PC-9 (cell line): ENCODE data around the gene MYO19. TPM values are rescaled to one million over a fixed set of nuclear protein-coding genes. Genes with fewer than 3 reads are reported as not detected.

Experiments used
- BruUV-seq: library from RNA; stranded (reverse); fragments of 400-500 nt; replicated peaks from 2 replicates; lab custom pipeline; 2021; lab: Mats Ljungman, UMichigan
- CTCF ChIA-PET: fragments of 300-600 bp; sonication (Branson Sonifier 250); formaldehyde crosslinking; loops from one replicate; lab custom pipeline; 2022; ENCODE audit warnings: antibody characterized with exemption; lab: Charles Lee
- POLR2A ChIA-PET: fragments of 300-600 bp; sonication (Branson Sonifier 250); formaldehyde crosslinking; loops from one replicate; lab custom pipeline; 2022; ENCODE audit warnings: antibody characterized with exemption; ENCODE audit not compliant: unreplicated experiment; lab: Charles Lee
- DNase-seq, 2 experiments: peaks; one replicate each; pipeline versions ENCODE4 v3.0.0 to v3.0.0-alpha.2; 2015 to 2022; ENCODE audit warnings: mixed read lengths in 1 of 2
- H2AFZ ChIP-seq: fragments of 200-600 bp; sonication (generic); 2 replicates; pipeline ENCODE4 v1.8.1; 2017; ENCODE audit warnings: antibody characterized with exemption
- H3F3A ChIP-seq: fragments of 200-600 bp; sonication (generic); 2 replicates; pipeline ENCODE4 v1.8.1; 2017; ENCODE audit warnings: antibody characterized with exemption, mild to moderate bottlenecking, low read depth; ENCODE audit not compliant: insufficient read depth
- H3K27ac ChIP-seq: fragments of 200-600 bp; sonication (generic); 2 replicates; pipeline ENCODE4 v1.6.1; 2016; ENCODE audit warnings: mixed run types
- H3K27me3 ChIP-seq: fragments of 200-600 bp; sonication (generic); 2 replicates; pipeline ENCODE4 v1.6.1; 2016; ENCODE audit warnings: low read depth, mixed run types; ENCODE audit not compliant: insufficient read depth
- H3K36me3 ChIP-seq: fragments of 200-600 bp; sonication (generic); 2 replicates; pipeline ENCODE4 v1.6.1; 2016; ENCODE audit warnings: low read depth, mixed run types
- H3K4me1 ChIP-seq: fragments of 200-600 bp; sonication (generic); replicated peaks from 2 replicates; pipeline ENCODE4 v1.6.1; 2016; ENCODE audit warnings: mixed run types; ENCODE audit not compliant: insufficient read depth
- H3K4me2 ChIP-seq: fragments of 200-600 bp; sonication (generic); 2 replicates; pipeline ENCODE4 v1.6.1; 2017; ENCODE audit warnings: mixed run types
- H3K4me3 ChIP-seq: fragments of 200-600 bp; sonication (generic); 2 replicates; pipeline ENCODE4 v1.6.1; 2016; ENCODE audit warnings: mixed run types
- H3K79me2 ChIP-seq: fragments of 200-600 bp; sonication (generic); 2 replicates; pipeline ENCODE4 v1.6.1; 2017; ENCODE audit warnings: low read depth, mixed run types
- H3K9me2 ChIP-seq: fragments of 200-600 bp; sonication (generic); 2 replicates; pipeline ENCODE4 v1.8.1; 2017; ENCODE audit warnings: mild to moderate bottlenecking; ENCODE audit not compliant: insufficient read depth
- H3K9me3 ChIP-seq: fragments of 200-600 bp; sonication (generic); 2 replicates; pipeline ENCODE4 v1.8.1; 2016; ENCODE audit warnings: low read depth; ENCODE audit not compliant: insufficient read depth
- H4K20me1 ChIP-seq: fragments of 200-600 bp; sonication (generic); 2 replicates; pipeline ENCODE4 v1.8.1; 2017; ENCODE audit not compliant: insufficient read depth
- EZH2 ChIP-seq: fragments of 200-600 bp; sonication (generic); IDR thresholded peaks from 2 replicates; pipeline ENCODE4 v1.8.0; 2017; ENCODE audit warnings: antibody characterized with exemption, low read depth
- intact Hi-C: fragments of 100-400 bp; cut with micrococcal nuclease; formaldehyde crosslinking; loops from one replicate; pipeline ENCODE4 v1.10.0; 2022; ENCODE audit not compliant: unreplicated experiment
- total RNA-seq: library from RNA; stranded (reverse); gene quantifications from 2 replicates; pipeline ENCODE4 v1.2.3, GENCODE V29; 2021
- TF ChIP-seq, protein P1 (sequence below): fragments of 200-600 bp; sonication (generic); conservative IDR thresholded peaks from 2 replicates; pipeline ENCODE4 v1.6.1; 2017; ENCODE audit warnings: mixed run types, antibody characterized with exemption, mild to moderate bottlenecking, moderate library complexity

MYO19 gene
- total RNA-seq, 1 experiment from 2014 or later = 110 TPM

DNA sequence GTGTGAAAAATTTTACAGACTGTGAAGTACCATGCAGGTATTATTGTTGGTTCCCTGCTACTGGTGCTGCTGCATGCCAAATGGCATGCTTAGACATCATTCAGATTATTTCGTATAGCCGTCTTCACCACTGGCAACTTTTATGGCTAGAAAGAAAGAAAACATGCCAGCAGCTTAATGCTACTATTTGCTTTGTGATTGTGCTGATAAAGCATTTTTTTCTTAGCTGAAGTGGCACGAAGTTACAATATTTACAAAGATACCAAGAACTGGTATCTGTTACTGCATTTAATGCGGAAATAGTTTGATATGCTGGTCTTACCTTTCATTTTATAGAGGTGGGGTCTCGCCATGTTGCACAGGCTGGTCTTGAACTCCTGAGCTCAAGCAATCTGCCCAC is 40.0 kb downstream of the MYO19 start:
- no peak overlapping the region for H3K4me2 ChIP-seq
- no peak overlapping the region for H3K4me3 ChIP-seq
- ChIA-PET CTCF (interaction anchor here (0.6 kb wide), 1 partner anchor 950 kb away, joined by 3 read pairs; no protein-coding TSS in a partner anchor), POLR2A (no interaction called here)
- TF ChIP-seq EZH2 = no peak
- TF ChIP-seq, protein P1, sequence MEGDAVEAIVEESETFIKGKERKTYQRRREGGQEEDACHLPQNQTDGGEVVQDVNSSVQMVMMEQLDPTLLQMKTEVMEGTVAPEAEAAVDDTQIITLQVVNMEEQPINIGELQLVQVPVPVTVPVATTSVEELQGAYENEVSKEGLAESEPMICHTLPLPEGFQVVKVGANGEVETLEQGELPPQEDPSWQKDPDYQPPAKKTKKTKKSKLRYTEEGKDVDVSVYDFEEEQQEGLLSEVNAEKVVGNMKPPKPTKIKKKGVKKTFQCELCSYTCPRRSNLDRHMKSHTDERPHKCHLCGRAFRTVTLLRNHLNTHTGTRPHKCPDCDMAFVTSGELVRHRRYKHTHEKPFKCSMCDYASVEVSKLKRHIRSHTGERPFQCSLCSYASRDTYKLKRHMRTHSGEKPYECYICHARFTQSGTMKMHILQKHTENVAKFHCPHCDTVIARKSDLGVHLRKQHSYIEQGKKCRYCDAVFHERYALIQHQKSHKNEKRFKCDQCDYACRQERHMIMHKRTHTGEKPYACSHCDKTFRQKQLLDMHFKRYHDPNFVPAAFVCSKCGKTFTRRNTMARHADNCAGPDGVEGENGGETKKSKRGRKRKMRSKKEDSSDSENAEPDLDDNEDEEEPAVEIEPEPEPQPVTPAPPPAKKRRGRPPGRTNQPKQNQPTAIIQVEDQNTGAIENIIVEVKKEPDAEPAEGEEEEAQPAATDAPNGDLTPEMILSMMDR = no peak
- peaks cover 16% of the 10 kb centered on the region for H4K20me1 ChIP-seq
- H2AFZ ChIP-seq = no peak overlapping the region
- no peaks in the 10 kb centered on the region for H3K4me1 ChIP-seq
- H3K9me3 ChIP-seq = no peaks in the 10 kb centered on the region
- no peaks in the 10 kb centered on the region for H3K9me2 ChIP-seq
- intact Hi-C loops = no loop called here
- peaks cover 17% of the 10 kb centered on the region; the same call in 1 of the 2 replicates for H3K36me3 ChIP-seq
- H3F3A ChIP-seq = peaks cover 19% of the 10 kb centered on the region; the same call in 1 of the 2 replicates
- H3K27me3 ChIP-seq = no peaks in the 10 kb centered on the region
- H3K27ac ChIP-seq = no peak overlapping the region
- DNase-seq = no peak
- no TSS peak for BruUV-seq
- H3K79me2 ChIP-seq = 0 out of 2 replicates have a peak, but pooled peaks cover 11% of the 10 kb centered on the region

DNA sequence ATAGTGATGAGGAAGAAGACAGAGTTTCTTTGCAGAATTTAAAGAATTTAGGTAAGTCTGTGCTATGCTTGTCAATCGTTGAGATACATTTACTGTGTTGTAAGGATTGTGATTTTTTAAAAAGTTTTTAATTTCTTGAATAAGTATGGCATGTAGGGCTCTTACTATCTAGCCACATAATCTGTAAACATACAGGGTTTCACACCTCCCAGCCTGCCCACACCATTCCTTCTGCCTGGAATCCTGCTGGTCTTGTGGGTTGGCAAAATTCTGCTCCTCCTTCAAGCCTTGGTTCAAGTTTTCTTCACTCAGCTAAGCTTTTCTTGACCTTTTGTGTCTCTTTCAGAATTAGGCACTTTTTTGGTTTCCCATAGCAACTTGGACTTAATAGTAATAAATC is 40.7 kb downstream of the MYO19 start:
- no peaks in the 10 kb centered on the region for H3K27me3 ChIP-seq
- no peak for DNase-seq
- BruUV-seq = no TSS peak
- TF ChIP-seq EZH2 = no peak
- TF ChIP-seq, protein P1 = no peak
- H3K36me3 ChIP-seq = peaks cover 17% of the 10 kb centered on the region; the same call in 1 of the 2 replicates
- no peak overlapping the region for H3K27ac ChIP-seq
- H2AFZ ChIP-seq = no peak overlapping the region
- intact Hi-C loops = no loop called here
- no peaks in the 10 kb centered on the region for H3K9me3 ChIP-seq
- H3K9me2 ChIP-seq = no peaks in the 10 kb centered on the region
- no peaks in the 10 kb centered on the region for H3K4me1 ChIP-seq
- ChIA-PET CTCF (no interaction called here), POLR2A (no interaction called here)
- no peak overlapping the region for H3K4me3 ChIP-seq
- peaks cover 16% of the 10 kb centered on the region for H4K20me1 ChIP-seq
- H3K79me2 ChIP-seq = peaks cover 17% of the 10 kb centered on the region; the same call in 1 of the 2 replicates
- H3F3A ChIP-seq = peaks cover 19% of the 10 kb centered on the region; the same call in 1 of the 2 replicates
- no peak overlapping the region for H3K4me2 ChIP-seq

DNA sequence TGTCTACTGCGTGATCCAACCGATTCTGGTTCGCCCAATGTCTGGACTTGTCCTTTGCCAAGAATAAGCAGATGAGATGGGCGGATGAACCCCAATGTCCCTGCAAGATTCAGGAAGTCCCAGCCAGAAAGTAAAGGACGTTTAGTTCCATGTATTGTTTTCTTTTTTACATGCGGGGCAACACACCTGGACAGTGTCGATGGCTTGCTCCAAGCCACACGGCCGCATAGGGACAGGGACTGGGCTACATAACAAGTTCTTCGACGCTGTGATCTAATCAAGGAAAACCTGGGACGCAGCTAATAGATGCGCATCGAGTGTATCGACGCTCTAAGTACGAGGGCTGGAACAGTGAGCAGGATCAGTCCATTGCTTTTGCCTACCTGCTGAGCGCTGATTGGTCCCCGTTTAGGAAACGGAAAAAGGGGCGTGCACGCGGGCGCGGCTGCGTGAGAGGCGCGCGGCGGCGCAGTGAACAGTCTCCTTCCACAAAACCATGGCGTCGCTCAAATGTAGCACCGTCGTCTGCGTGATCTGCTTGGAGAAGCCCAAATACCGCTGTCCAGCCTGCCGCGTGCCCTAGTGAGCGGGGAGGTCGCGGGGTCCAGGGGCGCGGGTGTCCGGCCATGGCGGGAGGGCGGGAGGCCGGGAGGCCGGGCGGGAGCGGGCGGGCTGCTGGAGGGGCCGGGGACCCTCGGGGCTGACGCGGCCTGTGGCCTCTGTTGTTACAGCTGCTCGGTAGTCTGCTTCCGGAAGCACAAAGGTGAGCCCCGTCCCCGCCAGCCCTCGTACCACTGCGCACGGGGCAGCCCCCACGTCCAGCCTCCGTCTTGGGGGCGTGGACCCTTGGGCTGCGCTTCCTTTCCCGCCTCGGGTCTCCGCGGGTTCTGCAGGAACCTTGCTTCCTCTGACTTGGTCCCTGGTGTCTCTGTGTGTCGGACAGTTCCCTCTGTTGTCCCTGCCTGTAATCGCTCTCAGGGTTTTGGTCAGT is 48.2 kb downstream of the MYO19 start, which contains the start of gene ZNHIT3:
Gene ZNHIT3 (plus strand): TSS at position 478 of the 991 bp plus-strand sequence. CDS start 19 bp downstream, at position 497.
- no peaks in the 10 kb centered on the region for H3K9me2 ChIP-seq
- H3K4me2 ChIP-seq = peak within 1 kb of the TSS; percentile 83
- intact Hi-C loops = loop anchor here (2.0 kb wide), 1 partner anchor 48 kb away; the partner anchor contains the start of genes MYO19 and PIGW
- peaks cover 9% of the 10 kb centered on the region; the same call in 1 of the 2 replicates for H3K27me3 ChIP-seq
- ChIA-PET POLR2A (interaction anchor here (0.6 to 0.7 kb wide), 3 partner anchors 115 to 1016 kb away, joined by 3 to 4 read pairs (median 3); no protein-coding TSS in a partner anchor), CTCF (no interaction called here)
- peaks cover 6% of the 10 kb centered on the region; the same call in 1 of the 2 replicates for H3K4me1 ChIP-seq
- peak; percentile 83 to 86 for DNase-seq
- H3K79me2 ChIP-seq = peaks cover 38% of the 10 kb centered on the region
- H2AFZ ChIP-seq = peak within 1 kb of the TSS; percentile 95
- TF ChIP-seq, protein P1 = no peak
- no peak for TF ChIP-seq EZH2
- peak within 1 kb of the TSS; percentile 69 for H3K4me3 ChIP-seq
- H4K20me1 ChIP-seq = peaks cover 13% of the 10 kb centered on the region
- peaks cover 4% of the 10 kb centered on the region; the same call in 1 of the 2 replicates for H3K36me3 ChIP-seq
- no peaks in the 10 kb centered on the region for H3F3A ChIP-seq
- BruUV-seq = no TSS peak
- 0 out of 2 replicates have a peak within 1 kb of the TSS, but pooled peaks have one; percentile 7 for H3K27ac ChIP-seq
- H3K9me3 ChIP-seq = no peaks in the 10 kb centered on the region
